Endothelial cell of umbilical vein (primary cell): ENCODE measurements around the gene RPL41. TPM values are rescaled to one million over a fixed set of nuclear protein-coding genes. Genes with fewer than 3 reads are reported as not detected.

Experiments used
- BruUV-seq: library from RNA; stranded (reverse); fragments of 400-500 nt; replicated peaks from 2 replicates; lab custom pipeline; 2021; lab: Mats Ljungman, UMichigan
- CTCF ChIA-PET: fragments of 300-600, 350-600 bp; sonication (Branson Sonifier 250); formaldehyde crosslinking; loops from one replicate; lab custom pipeline; 2021; ENCODE audit warnings: antibody characterized with exemption, inconsistent platforms; lab: Charles Lee
- POLR2A ChIA-PET: fragments of 300-600, 350-600 bp; sonication (Branson Sonifier 250); formaldehyde crosslinking; loops from one replicate; lab custom pipeline; 2021; ENCODE audit warnings: antibody characterized with exemption, inconsistent platforms; lab: Charles Lee
- DNase-seq: peaks from one replicate; pipeline ENCODE4 v3.0.0-alpha.2; 2011; ENCODE audit warnings: low read depth, low spot score
- FAIRE-seq: peaks from 2 replicates; lab custom pipeline; 2011; peaks lifted over from hg19 to GRCh38; lab: Jason Lieb, UNC
- H2AFZ ChIP-seq: 2 replicates; pipeline ENCODE4 v1.6.0; 2012; ENCODE audit warnings: low read depth, low read length, control low read depth, inconsistent platforms
- H3K27ac ChIP-seq: 2 replicates; pipeline ENCODE4 v1.5.1; 2011; ENCODE audit warnings: low read depth, mild to moderate bottlenecking, control low read depth, low read length, moderate library complexity; ENCODE audit not compliant: insufficient read depth
- H3K27me3 ChIP-seq, 2 experiments: 2 replicates each; pipeline versions ENCODE4 v1.6.0 to v1.6.1; 2011; ENCODE audit warnings: low read length in 2 of 2, mixed read lengths in 1 of 2; ENCODE audit not compliant: control insufficient read depth in 2 of 2, insufficient read depth in 2 of 2
- H3K36me3 ChIP-seq, 2 experiments: 2 replicates in 1 of 2; 3 replicates in 1 of 2; pipeline ENCODE4 v1.5.1; 2011; ENCODE audit warnings: low read length in 2 of 2, mild to moderate bottlenecking in 1 of 2, moderate library complexity in 1 of 2; ENCODE audit not compliant: control insufficient read depth in 2 of 2, insufficient read depth in 2 of 2; ENCODE audit errors: extremely low read depth in 1 of 2
- H3K4me1 ChIP-seq: 3 replicates; pipeline ENCODE4 v1.5.1; 2011; ENCODE audit warnings: mild to moderate bottlenecking, low read length; ENCODE audit not compliant: control insufficient read depth, insufficient read depth; ENCODE audit errors: extremely low read depth
- H3K4me2 ChIP-seq: 2 replicates; pipeline ENCODE4 v1.6.1; 2011; ENCODE audit warnings: low read length, control low read depth, mixed read lengths; ENCODE audit not compliant: insufficient read depth
- H3K4me3 ChIP-seq, 3 experiments: fragments of 200-600 bp in 1 of 3; sonication (generic), shearing (Covaris generic) in 1 of 3; replicated peaks in 1 of 3; 2 replicates each; pipeline ENCODE4 v1.5.1; 2011 to 2016; ENCODE audit warnings: control low read depth in 3 of 3, low read length in 3 of 3, mild to moderate bottlenecking in 2 of 3, inconsistent platforms in 1 of 3, low read depth in 1 of 3, moderate library complexity in 1 of 3; ENCODE audit not compliant: insufficient read depth in 1 of 3
- H3K79me2 ChIP-seq: 2 replicates; pipeline ENCODE4 v1.6.0; 2012; ENCODE audit warnings: low read length, inconsistent platforms; ENCODE audit not compliant: control insufficient read depth, insufficient read depth
- H3K9ac ChIP-seq: replicated peaks from 2 replicates; pipeline ENCODE3; 2011; ENCODE audit warnings: low read length, control low read depth; ENCODE audit not compliant: insufficient read depth; ENCODE audit errors: extremely low read depth
- H3K9me1 ChIP-seq: replicated peaks from 3 replicates; pipeline ENCODE4 v1.6.0; 2011; ENCODE audit warnings: mild to moderate bottlenecking, low read length; ENCODE audit not compliant: control insufficient read depth, insufficient read depth; ENCODE audit errors: extremely low read depth
- H3K9me3 ChIP-seq: replicated peaks from 2 replicates; pipeline ENCODE4 v1.5.1; 2012; ENCODE audit warnings: low read length, inconsistent platforms; ENCODE audit not compliant: control insufficient read depth, insufficient read depth
- H4K20me1 ChIP-seq: replicated peaks from 2 replicates; pipeline ENCODE3; 2011; ENCODE audit warnings: mild to moderate bottlenecking, low read length; ENCODE audit not compliant: control insufficient read depth, insufficient read depth; ENCODE audit errors: extremely low read depth
- MYC ChIP-seq: IDR thresholded peaks from one replicate; pipeline ENCODE4 v1.6.1; 2011; ENCODE audit warnings: mild to moderate bottlenecking, low read depth, low read length
- POLR2A ChIP-seq: IDR thresholded peaks from 2 replicates; pipeline ENCODE4 v1.6.1; 2012; ENCODE audit warnings: low read depth, mild to moderate bottlenecking, control low read depth, low read length
- POLR2AphosphoS5 ChIP-seq: IDR thresholded peaks from 2 replicates; pipeline ENCODE4 v1.6.1; 2012; ENCODE audit warnings: low read depth, mild to moderate bottlenecking, control low read depth, low read length, moderate library complexity; ENCODE audit not compliant: insufficient read depth
- dilution Hi-C: fragments of 300-500 bp; cut with MboI; formaldehyde crosslinking; loops from one replicate; pipeline ENCODE4 v1.15.0; 2019; ENCODE audit warnings: low sequenced_read_pairs; ENCODE audit not compliant: extremely low pct_ligation_motif_present
- intact Hi-C: fragments of 100-400 bp; cut with micrococcal nuclease; formaldehyde crosslinking; loops from one replicate; pipeline ENCODE4 v1.10.0; 2022
- polyA plus RNA-seq, 4 experiments: library from polyadenylated mRNA; depleted of rRNA in 3 of 4; stranded (reverse) in 3 of 4; unstranded in 1 of 4; fragments of >200 nt; gene quantifications; 2 replicates each; pipeline versions ENCODE4 v1.2.1 to v1.2.3, GENCODE V29; 2011 to 2012; ENCODE audit warnings: missing spikeins in 1 of 4
- total RNA-seq: library from RNA; stranded (reverse); gene quantifications from 2 replicates; pipeline ENCODE4 v1.2.3, GENCODE V29; 2021
- TF ChIP-seq, protein P1 (sequence below): IDR thresholded peaks from 2 replicates; pipeline ENCODE4 v1.6.1; 2011; ENCODE audit not compliant: insufficient read depth, insufficient read length
- TF ChIP-seq, protein P2 (sequence below), 2 donors: IDR thresholded peaks; 1 replicate in 1 of 2; 2 replicates in 1 of 2; pipeline ENCODE4 v1.5.1; 2011; ENCODE audit warnings: low read length in 2 of 2, mild to moderate bottlenecking in 2 of 2, moderate library complexity in 2 of 2, control low read depth in 1 of 2, inconsistent platforms in 1 of 2, low read depth in 1 of 2; ENCODE audit not compliant: insufficient read depth in 1 of 2; ENCODE audit errors: extremely low read depth in 1 of 2

Gene RPL41
- total and polyA plus RNA-seq, 2 donors (not counting 3 experiments of a cell fraction or from before 2014, with no cell fraction given) = 3,212 to 9,990 TPM

DNA sequence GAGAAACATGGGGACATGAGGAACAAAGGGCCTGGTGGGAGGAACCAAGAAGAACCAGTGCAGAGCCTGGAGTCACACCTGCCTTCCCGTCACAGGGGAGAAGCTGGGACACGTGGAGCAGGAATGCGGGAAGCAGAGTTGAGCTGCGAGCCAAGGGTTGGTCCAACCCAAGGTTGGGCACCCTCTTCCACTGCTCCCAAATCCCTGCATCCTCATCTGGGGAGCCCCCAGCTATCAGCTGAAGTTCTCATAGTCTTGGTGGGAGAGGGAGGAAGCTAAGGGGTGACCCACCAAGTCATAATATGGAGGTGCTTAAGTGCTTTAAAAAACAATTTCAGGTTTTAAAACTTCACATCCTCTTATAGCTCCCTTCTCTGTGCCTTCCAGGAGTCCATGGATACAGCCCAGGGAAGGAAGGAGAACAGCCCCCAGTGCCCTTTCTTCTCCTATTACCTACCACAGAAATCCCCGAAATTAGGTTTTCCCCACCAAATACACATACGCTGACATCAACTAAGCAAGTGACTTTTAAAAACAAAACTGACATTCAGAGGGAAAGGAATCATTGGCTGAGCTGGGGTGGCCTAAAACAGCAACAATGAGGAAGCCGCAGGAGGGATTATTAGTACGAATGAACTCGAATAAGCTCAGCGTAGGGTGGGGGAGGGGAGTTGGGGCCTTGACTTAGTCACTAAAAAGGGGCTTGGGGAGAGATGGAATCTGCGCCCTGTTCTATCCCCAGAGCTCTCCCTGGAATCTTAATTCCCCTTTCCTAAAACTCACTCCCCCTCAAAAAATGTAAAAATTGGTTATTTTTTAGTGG lies 46.2 kb downstream of the RPL41 start:
- H3K4me2 ChIP-seq = no peak overlapping the region
- H3K27me3 ChIP-seq = no peaks in the 10 kb centered on the region
- BruUV-seq = no TSS peak
- peaks cover 17% of the 10 kb centered on the region for H3K4me1 ChIP-seq
- intact Hi-C loops (no loop called here), dilution Hi-C loops (no loop called here)
- TF ChIP-seq, protein P1, sequence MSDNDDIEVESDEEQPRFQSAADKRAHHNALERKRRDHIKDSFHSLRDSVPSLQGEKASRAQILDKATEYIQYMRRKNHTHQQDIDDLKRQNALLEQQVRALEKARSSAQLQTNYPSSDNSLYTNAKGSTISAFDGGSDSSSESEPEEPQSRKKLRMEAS = no peak
- peak; percentile 75 for TF ChIP-seq POLR2AphosphoS5
- TF ChIP-seq POLR2A = peak; percentile 64
- ChIA-PET POLR2A (interaction anchor here (0.6 to 3.9 kb wide), 12 partner anchors 9 to 425 kb away, joined by 3 to 23 read pairs (median 4); partner anchors contain the start of genes ESYT1, SMARCC2 and ZC3H10), CTCF (interaction anchor here (0.9 to 3.3 kb wide), 6 partner anchors 13 to 44 kb away, joined by 3 to 16 read pairs (median 10); partner anchors contain the start of genes ESYT1, SMARCC2 and ZC3H10)
- no peak overlapping the region for H3K4me3 ChIP-seq
- DNase-seq = no peak
- peaks cover 33% of the 10 kb centered on the region for H3K79me2 ChIP-seq
- H3K9me3 ChIP-seq = no peaks in the 10 kb centered on the region
- FAIRE-seq = no peak
- H3K9ac ChIP-seq = no peak overlapping the region
- no peaks in the 10 kb centered on the region for H3K9me1 ChIP-seq
- no peak overlapping the region for H2AFZ ChIP-seq
- peaks cover 21 to 43% of the 10 kb centered on the region in 2 experiments for H3K36me3 ChIP-seq
- H3K27ac ChIP-seq = no peak overlapping the region
- no peaks in the 10 kb centered on the region for H4K20me1 ChIP-seq

DNA sequence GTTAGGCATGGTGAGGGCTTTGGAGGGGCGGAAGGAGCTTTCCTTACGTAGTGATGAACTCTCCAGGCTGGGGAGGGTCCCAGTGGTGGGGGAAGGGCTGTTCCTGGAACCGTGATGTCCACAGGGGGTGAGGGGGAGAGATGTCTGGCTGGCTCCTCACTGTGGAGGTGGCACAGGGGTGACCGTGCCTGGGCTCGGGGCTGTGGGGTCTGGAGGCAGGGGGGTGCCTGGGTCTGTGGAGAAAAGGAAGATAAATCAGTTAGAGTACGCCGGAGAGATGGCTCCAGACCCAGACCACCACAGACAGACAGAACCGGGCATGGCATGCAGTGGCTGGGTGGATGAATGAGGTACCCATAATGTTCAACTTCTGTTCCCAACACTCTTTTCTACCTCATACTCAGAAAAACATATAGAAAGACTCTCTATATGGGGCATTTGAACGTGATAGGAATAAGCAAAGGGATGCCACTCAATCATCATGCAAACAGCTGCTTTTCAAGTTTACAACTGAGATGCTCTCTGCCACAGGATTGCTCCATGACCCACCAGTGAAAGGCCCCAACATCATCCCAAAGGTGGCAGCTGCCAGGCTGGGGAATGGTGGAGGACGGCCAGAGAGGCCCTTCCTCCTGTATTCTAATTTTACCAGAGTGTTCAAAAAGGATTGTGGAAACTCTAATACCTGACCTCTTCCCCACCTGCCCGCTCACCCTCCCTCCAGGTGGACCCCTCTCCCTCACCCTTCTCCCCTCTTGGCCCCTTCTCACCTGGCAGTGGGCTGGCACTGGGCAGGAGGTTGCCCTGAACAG lies 47.3 kb downstream of the RPL41 start:
- H3K4me1 ChIP-seq = peaks cover 17% of the 10 kb centered on the region
- BruUV-seq = no TSS peak
- no peak overlapping the region for H3K4me3 ChIP-seq
- no peak overlapping the region for H3K4me2 ChIP-seq
- peaks cover 24 to 46% of the 10 kb centered on the region in 2 experiments for H3K36me3 ChIP-seq
- H3K9me3 ChIP-seq = no peaks in the 10 kb centered on the region
- FAIRE-seq (no peak), DNase-seq (no peak)
- no peak overlapping the region for H3K9ac ChIP-seq
- no peaks in the 10 kb centered on the region for H4K20me1 ChIP-seq
- no peaks in the 10 kb centered on the region for H3K9me1 ChIP-seq
- TF ChIP-seq, protein P2, sequence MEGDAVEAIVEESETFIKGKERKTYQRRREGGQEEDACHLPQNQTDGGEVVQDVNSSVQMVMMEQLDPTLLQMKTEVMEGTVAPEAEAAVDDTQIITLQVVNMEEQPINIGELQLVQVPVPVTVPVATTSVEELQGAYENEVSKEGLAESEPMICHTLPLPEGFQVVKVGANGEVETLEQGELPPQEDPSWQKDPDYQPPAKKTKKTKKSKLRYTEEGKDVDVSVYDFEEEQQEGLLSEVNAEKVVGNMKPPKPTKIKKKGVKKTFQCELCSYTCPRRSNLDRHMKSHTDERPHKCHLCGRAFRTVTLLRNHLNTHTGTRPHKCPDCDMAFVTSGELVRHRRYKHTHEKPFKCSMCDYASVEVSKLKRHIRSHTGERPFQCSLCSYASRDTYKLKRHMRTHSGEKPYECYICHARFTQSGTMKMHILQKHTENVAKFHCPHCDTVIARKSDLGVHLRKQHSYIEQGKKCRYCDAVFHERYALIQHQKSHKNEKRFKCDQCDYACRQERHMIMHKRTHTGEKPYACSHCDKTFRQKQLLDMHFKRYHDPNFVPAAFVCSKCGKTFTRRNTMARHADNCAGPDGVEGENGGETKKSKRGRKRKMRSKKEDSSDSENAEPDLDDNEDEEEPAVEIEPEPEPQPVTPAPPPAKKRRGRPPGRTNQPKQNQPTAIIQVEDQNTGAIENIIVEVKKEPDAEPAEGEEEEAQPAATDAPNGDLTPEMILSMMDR (IDR thresholded peaks at IDR 0.05; ENCODE audit: extremely low read depth in 1 of 2, insufficient read depth in 1 of 2, low read depth in 1 of 2, low read length in 2 of 2) = no peak
- TF ChIP-seq MYC (no peak), POLR2A (peak; percentile 82), POLR2AphosphoS5 (peak; percentile 65)
- H2AFZ ChIP-seq = no peak overlapping the region
- H3K27me3 ChIP-seq = no peaks in the 10 kb centered on the region
- CTCF ChIA-PET = interaction anchor here (1.2 to 3.3 kb wide), 6 partner anchors 12 to 45 kb away, joined by 3 to 16 read pairs (median 10); partner anchors contain the start of genes ESYT1, SMARCC2 and ZC3H10
- POLR2A ChIA-PET = interaction anchor here (0.8 to 3.9 kb wide), 8 partner anchors 8 to 46 kb away, joined by 3 to 23 read pairs (median 6); partner anchors contain the start of genes ESYT1, SMARCC2 and ZC3H10
- dilution Hi-C loops (no loop called here), intact Hi-C loops (no loop called here)
- no peak overlapping the region for H3K27ac ChIP-seq
- peaks cover 27% of the 10 kb centered on the region for H3K79me2 ChIP-seq
